A673 (cell line): ENCODE measurements around the gene RSU1. TPM values are rescaled to one million over a fixed set of nuclear protein-coding genes. Genes with fewer than 3 reads are reported as not detected.

ENCODE experiments used
- BruUV-seq: library from RNA; stranded (reverse); fragments of 400-500 nt; replicated peaks from 2 replicates; lab custom pipeline; 2021; lab: Mats Ljungman, UMichigan
- CTCF ChIA-PET: fragments of 300-600 bp; sonication (Branson Sonifier 250); formaldehyde crosslinking; loops from one replicate; lab custom pipeline; 2022; ENCODE audit warnings: antibody characterized with exemption; lab: Charles Lee
- POLR2A ChIA-PET: fragments of 300-600 bp; sonication (Branson Sonifier 250); formaldehyde crosslinking; loops from one replicate; lab custom pipeline; 2022; ENCODE audit warnings: antibody characterized with exemption; ENCODE audit not compliant: low non-redundant PET; lab: Charles Lee
- DNase-seq: peaks from one replicate; pipeline ENCODE4 v3.0.0-alpha.2; 2015; ENCODE audit warnings: low spot score
- H3K27ac ChIP-seq: fragments of 200-600 bp; sonication (generic); 2 replicates; pipeline ENCODE4 v1.5.1; 2016; ENCODE audit warnings: mixed run types, low read depth, mild to moderate bottlenecking, mixed read lengths, antibody characterized with exemption, low read length; ENCODE audit not compliant: poor library complexity, severe bottlenecking
- H3K27me3 ChIP-seq: fragments of 200-600 bp; sonication (generic); replicated peaks from 2 replicates; pipeline ENCODE4 v1.6.1; 2017; ENCODE audit warnings: mixed run types, low read depth, mild to moderate bottlenecking, mixed read lengths, antibody characterized with exemption, low read length; ENCODE audit not compliant: insufficient read depth, poor library complexity
- H3K36me3 ChIP-seq: fragments of 200-600 bp; sonication (generic); 2 replicates; pipeline ENCODE4 v1.6.1; 2016; ENCODE audit warnings: mixed run types, mild to moderate bottlenecking, mixed read lengths, antibody characterized with exemption, low read length; ENCODE audit not compliant: insufficient read depth, poor library complexity, severe bottlenecking
- H3K4me1 ChIP-seq: fragments of 200-600 bp; sonication (generic); 2 replicates; pipeline ENCODE4 v1.6.1; 2017; ENCODE audit warnings: mixed run types, mild to moderate bottlenecking, mixed read lengths, antibody characterized with exemption, low read length; ENCODE audit not compliant: insufficient read depth, poor library complexity, severe bottlenecking
- H3K4me3 ChIP-seq: fragments of 200-600 bp; sonication (generic); 2 replicates; pipeline ENCODE4 v1.5.1; 2016; ENCODE audit warnings: low read depth, mixed run types, mild to moderate bottlenecking, mixed read lengths, low read length; ENCODE audit not compliant: poor library complexity, severe bottlenecking
- H3K9me3 ChIP-seq: fragments of 200-600 bp; sonication (generic); 2 replicates; pipeline ENCODE4 v1.6.1; 2016; ENCODE audit warnings: mixed run types, low read depth, mild to moderate bottlenecking, mixed read lengths, antibody characterized with exemption, low read length; ENCODE audit not compliant: poor library complexity, severe bottlenecking
- CTCF ChIP-seq: fragments of 300-800, 200-600 bp; sonication (generic); conservative IDR thresholded peaks from 2 replicates; pipeline ENCODE4 v1.5.1; 2017; ENCODE audit warnings: low read depth, mild to moderate bottlenecking, antibody characterized with exemption, low read length, moderate library complexity, mixed read lengths
- EZH2 ChIP-seq: fragments of 200-600 bp; sonication (generic); IDR thresholded peaks from 2 replicates; pipeline ENCODE4 v1.6.1; 2017; ENCODE audit warnings: borderline replicate concordance, low read depth, mild to moderate bottlenecking, mixed read lengths, antibody characterized with exemption, low read length; ENCODE audit not compliant: poor library complexity, severe bottlenecking
- intact Hi-C: fragments of 100-400 bp; cut with micrococcal nuclease; formaldehyde crosslinking; loops from one replicate; pipeline ENCODE4 v1.10.0; 2022; ENCODE audit not compliant: unreplicated experiment
- total RNA-seq: library from RNA; stranded (reverse); gene quantifications from 2 replicates; pipeline ENCODE4 v1.2.3, GENCODE V29; 2021

Gene RSU1
- total RNA-seq, 1 experiment from 2014 or later: 64.0 TPM

DNA sequence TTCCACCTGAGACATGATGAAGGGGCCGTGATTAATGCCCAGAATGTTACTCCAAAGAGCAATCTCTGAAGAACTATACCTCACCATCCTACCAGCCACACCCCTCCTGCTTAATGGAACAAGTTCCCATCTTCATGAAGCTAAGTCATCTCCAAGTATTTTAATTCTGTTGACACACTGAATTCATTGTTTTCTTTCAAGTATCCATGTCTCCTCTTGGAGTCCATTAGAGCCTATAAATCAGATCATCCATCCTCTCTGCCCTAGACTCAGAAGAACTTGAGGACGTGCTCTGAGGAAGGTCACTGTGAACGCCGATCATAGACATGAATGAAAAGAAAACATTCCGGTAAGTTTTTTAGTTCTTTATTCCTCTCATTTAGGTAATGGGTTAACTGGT lies 126.8 kb downstream of the RSU1 start:
- intact Hi-C loops: no loop called here
- ChIA-PET CTCF (no interaction called here), POLR2A (no interaction called here)
- H3K4me3 ChIP-seq: no peak overlapping the region
- BruUV-seq: no TSS peak
- H3K36me3 ChIP-seq: no peaks in the 10 kb centered on the region
- H3K9me3 ChIP-seq: no peaks in the 10 kb centered on the region
- no peaks in the 10 kb centered on the region for H3K27me3 ChIP-seq
- DNase-seq: no peak
- no peaks in the 10 kb centered on the region for H3K4me1 ChIP-seq
- no peak overlapping the region for H3K27ac ChIP-seq
- TF ChIP-seq CTCF (no peak), EZH2 (no peak)

DNA sequence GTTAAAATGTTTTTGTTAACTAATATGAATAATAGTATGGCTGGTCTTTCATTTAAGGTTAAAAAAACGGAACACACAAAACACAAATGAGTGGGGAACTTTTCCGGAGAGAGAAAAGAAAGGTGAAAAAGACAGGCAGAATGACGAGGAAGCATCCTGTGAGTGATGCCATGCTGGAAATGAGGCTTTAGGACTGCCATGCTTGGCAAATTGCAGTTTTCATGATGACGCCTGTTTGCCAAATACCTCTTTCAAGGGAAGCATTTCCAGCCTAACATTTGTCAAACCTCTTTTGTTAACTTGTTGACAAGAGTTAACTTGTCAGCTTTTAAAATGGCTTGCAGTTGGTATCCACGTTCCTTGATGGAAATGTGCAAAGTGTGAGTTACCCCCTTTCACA lies 127.5 kb downstream of the RSU1 start:
- Histone ChIP-seq H3K27ac (no peak overlapping the region), H3K36me3 (no peaks in the 10 kb centered on the region), H3K9me3 (no peaks in the 10 kb centered on the region), H3K4me3 (no peak overlapping the region), H3K27me3 (no peaks in the 10 kb centered on the region), H3K4me1 (no peaks in the 10 kb centered on the region)
- no peak for DNase-seq
- intact Hi-C loops: no loop called here
- ChIA-PET POLR2A (no interaction called here), CTCF (no interaction called here)
- TF ChIP-seq CTCF (no peak), EZH2 (no peak)
- no TSS peak for BruUV-seq

GRCh38 chr10:16689227-16689626 lies 128.0 kb downstream of the RSU1 start:
- H3K36me3 ChIP-seq: no peaks in the 10 kb centered on the region
- TF ChIP-seq CTCF (no peak), EZH2 (no peak)
- ChIA-PET CTCF (no interaction called here), POLR2A (no interaction called here)
- H3K4me1 ChIP-seq: no peaks in the 10 kb centered on the region
- no peak overlapping the region for H3K4me3 ChIP-seq
- H3K27ac ChIP-seq: no peak overlapping the region
- H3K9me3 ChIP-seq: no peaks in the 10 kb centered on the region
- H3K27me3 ChIP-seq: no peaks in the 10 kb centered on the region
- no TSS peak for BruUV-seq
- intact Hi-C loops: no loop called here
- no peak for DNase-seq
